WI38 (cell line): ENCODE data around the gene OR2V1.
"Not testable (repeated sequence)": the region's sequence is repeated elsewhere in the genome, so short reads cannot be mapped to it uniquely, and the experiment has no call there.

Experiments used
- H3K4me3 ChIP-seq: 2 replicates; pipeline ENCODE4 v1.5.1; 2011; ENCODE audit warnings: low read depth, mild to moderate bottlenecking, control low read depth, low read length
- TF ChIP-seq, protein P1 (sequence below): IDR thresholded peaks from 2 replicates; pipeline ENCODE4 v1.5.1; 2012; ENCODE audit warnings: low read depth, mild to moderate bottlenecking, control low read depth, low read length

Gene OR2V1, protein sequence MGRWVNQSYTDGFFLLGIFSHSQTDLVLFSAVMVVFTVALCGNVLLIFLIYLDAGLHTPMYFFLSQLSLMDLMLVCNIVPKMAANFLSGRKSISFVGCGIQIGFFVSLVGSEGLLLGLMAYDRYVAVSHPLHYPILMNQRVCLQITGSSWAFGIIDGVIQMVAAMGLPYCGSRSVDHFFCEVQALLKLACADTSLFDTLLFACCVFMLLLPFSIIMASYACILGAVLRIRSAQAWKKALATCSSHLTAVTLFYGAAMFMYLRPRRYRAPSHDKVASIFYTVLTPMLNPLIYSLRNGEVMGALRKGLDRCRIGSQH

DNA sequence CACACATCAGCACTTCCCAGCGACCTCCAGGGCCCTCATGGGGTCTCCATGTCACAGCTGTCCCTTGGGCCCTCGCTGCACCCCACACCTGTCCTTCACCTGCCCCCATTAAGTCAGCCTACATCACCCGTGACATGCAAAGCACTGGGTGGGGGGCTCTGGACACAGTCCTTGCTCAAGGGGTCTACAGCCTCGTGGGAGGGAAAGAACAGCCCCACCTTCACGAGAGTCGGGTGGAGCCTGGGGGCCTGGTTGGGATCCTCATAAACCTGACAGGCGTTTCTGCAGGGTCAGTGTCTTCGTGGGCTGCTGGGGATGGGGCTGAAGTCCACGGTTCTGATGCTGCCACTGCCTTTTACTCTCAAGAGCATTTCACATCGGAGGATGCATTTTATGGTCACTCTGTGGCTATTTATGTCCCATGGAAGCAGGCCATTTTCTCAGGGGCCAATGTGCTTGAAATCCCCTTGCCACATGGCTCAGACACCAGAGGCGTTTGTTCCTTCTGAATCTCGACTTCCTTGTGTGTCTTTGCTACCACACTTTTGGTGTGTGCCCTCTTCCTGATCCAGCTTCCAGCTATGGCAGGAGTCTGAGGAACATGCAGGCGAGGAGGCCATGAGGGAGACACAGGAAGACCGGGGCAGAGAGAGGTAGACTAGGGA, at the start of gene OR2V1:
TSS of gene OR2V1 (minus strand) at position 338 of the 665 bp plus-strand sequence. CDS start 5,865 bp downstream, outside the sequence.
- TF ChIP-seq, protein P1, sequence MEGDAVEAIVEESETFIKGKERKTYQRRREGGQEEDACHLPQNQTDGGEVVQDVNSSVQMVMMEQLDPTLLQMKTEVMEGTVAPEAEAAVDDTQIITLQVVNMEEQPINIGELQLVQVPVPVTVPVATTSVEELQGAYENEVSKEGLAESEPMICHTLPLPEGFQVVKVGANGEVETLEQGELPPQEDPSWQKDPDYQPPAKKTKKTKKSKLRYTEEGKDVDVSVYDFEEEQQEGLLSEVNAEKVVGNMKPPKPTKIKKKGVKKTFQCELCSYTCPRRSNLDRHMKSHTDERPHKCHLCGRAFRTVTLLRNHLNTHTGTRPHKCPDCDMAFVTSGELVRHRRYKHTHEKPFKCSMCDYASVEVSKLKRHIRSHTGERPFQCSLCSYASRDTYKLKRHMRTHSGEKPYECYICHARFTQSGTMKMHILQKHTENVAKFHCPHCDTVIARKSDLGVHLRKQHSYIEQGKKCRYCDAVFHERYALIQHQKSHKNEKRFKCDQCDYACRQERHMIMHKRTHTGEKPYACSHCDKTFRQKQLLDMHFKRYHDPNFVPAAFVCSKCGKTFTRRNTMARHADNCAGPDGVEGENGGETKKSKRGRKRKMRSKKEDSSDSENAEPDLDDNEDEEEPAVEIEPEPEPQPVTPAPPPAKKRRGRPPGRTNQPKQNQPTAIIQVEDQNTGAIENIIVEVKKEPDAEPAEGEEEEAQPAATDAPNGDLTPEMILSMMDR, result no peak
- no peak within 1 kb of the TSS for H3K4me3 ChIP-seq

DNA sequence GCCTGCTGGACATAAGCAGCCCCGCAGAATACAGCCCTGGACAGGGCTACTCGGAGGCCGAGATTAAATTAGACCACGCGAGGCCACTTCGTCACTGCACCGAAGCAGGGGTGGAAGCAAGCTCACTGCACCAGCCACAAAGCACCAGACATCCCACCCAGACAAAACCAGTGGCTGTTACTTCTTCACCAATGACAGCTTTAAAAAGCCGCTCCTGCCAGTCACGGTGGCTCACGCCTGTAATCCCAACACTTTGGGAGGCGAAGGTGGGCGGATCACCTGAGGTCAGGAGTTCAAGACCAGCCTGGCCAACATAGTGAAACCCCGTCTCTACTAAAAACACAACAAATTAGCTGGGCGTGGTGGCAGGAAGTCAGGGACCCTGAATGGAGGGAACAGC, 46.6 kb upstream of the OR2V1 start:
- H3K4me3 ChIP-seq, result not testable (repeated sequence)

DNA sequence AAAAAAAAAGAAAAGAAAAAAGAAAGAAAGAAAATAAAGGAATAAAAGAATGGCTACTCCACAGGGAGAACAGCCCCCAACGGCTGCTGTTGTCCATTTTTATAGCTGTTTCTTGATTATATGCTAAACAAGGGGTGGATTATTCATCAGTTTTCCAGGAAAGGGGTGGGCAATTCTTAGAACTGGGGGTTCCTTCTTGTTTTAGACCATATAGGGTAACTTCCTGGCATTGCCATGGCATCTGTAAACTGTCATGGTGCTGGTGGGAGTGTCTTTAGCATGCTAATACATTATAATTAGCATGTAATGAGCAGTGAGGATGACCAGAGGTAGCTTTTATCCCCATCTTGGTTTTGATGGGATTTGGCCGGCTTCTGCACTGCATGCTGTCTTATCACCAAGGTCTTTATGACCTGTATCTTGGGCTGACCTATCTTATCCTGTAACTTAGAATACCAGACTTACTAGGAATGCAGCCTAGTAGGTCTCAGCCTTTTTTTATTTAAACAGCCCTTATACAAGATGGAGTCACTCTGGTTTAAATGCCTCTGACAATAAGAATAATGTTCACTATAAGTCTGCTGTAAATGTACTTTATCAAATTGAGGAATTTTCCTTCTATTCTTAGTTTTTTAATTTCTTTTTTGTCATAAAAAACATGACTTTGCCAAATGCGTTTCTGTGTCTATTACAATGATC, 45.4 kb upstream of the OR2V1 start:
- TF ChIP-seq, protein P1, result no peak
- H3K4me3 ChIP-seq, result no peak overlapping the region

DNA sequence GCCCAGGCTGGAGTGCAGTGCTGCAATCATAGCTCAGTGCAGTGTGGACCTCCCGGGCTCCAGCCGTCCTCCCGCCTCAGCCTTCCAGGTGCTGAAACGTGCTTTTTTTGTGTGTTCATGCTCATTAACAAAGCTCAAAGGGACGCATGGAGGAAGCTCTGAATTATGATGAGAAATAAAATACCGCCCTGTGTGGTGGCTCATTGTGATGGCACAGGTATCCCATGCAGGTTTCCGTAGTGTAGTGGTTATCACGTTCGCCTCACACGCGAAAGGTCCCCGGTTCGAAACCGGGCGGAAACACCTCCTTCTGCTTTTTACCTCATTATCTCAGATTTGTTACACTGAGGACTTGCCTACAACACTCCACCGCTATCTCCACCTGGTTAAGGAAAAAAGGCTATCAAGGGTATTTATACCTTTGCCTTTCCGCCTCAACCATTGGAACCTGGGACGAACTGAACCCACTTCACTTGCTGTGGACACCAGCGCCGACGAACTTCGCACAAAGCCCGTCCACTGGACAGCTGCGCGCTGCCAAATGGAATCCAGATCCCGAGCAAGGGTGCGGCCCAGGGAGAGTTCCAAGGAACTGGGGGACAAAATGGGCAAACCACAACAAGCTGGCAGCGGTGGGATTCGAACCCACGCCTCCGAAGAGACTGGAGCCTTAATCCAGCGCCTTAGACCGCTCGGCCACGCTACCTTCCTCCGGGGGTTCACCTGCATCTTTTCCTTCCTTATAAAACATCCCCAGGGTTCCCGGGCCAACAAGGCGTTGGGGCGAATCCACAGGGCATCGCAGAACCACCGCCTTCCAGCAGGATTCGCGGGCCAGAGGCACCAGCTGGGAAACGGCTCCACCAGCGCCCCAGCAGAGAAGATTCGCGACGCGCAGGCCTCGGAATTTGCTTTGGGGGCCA, 42.7 kb upstream of the OR2V1 start:
- 0 out of 2 replicates have a peak overlapping the region, but pooled peaks have one; percentile 16 for H3K4me3 ChIP-seq
- TF ChIP-seq, protein P1, result no peak

DNA sequence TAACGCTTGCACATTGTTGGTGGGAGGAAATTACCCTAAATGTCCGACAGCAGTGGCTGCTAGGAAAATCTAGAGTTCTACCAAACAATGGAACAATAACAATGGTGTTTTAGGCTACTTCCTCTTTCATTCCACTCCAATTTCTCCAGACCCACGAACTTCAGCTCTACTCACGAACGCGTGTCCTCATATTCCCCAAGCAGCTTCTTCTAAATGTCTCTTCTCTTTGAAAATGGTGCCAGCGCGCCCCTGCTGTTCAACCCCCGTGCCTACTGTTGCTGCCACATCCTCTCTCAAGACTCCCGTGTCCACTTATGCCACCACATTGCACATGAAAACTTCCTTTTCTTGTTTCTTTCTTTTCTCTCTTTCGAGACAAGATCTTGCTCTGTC, 42.1 kb upstream of the OR2V1 start:
- no peak overlapping the region for H3K4me3 ChIP-seq
- TF ChIP-seq, protein P1, result no peak

DNA sequence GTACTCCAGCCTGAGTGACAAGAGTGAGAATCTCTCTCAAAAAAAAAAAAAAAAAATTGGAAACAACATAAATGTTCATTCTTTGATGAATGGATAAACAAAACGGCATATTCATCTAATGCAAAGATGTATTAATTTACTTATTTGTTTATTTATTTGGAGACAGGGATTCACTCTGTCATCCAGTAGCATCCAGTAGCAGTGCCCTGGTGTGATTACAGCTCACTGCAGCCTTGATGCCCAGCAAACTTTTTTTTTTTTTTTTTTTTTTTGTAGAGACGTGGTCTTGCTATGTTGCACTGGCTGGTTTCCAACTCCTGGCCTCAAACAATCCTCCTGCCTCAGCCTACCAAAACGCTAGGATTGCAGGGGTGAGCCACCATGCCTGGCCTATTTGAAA, 40.8 kb upstream of the OR2V1 start:
- H3K4me3 ChIP-seq, result no peak overlapping the region
- TF ChIP-seq, protein P1, result no peak

DNA sequence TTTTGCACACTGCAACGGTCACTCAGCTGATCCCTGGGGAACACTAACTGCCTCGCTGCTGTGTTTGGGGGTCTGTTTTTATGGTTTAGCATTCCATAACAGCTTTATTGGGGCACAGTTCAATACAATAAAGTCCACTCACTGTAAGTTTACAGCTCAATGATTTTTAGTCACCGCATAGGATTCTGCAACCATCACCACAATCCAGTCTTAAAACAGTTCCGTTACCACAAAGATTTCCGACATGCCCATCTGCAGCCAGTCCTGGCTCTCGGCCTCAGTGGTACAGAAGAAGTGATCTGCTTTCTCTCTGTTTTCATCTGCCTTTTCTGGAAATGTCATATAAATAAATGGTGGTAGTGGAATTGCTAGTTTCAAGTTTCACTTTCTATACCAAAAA, 40.0 kb upstream of the OR2V1 start:
- TF ChIP-seq, protein P1, result no peak
- H3K4me3 ChIP-seq, result no peak overlapping the region
